K562 (cell line): ENCODE measurements around the gene EEF1AKMT4. TPM values are rescaled to one million over a fixed set of nuclear protein-coding genes. Genes with fewer than 3 reads are reported as not detected.

Experiments used
- GTF3C2 ChIP-seq: IDR thresholded peaks from 3 replicates; pipeline ENCODE4 v1.6.1; 2011; ENCODE audit warnings: borderline replicate concordance, mild to moderate bottlenecking, moderate library complexity; ENCODE audit not compliant: insufficient read length; ENCODE audit errors: extremely low read depth
- HMGXB4 ChIP-seq: sonication (generic); formaldehyde crosslinking; IDR thresholded peaks from 2 replicates; pipeline ENCODE4 v1.8.1; 2023; ENCODE audit warnings: mild to moderate bottlenecking, missing genetic modification reagents
- KLF10 ChIP-seq: fragments of 250-450 bp; sonication (Bioruptor Pico); IDR thresholded peaks from 2 replicates; pipeline ENCODE4 v1.6.1; 2021; ENCODE audit warnings: matching md5 sums
- NEUROD1 ChIP-seq: fragments of 150-350 bp; IDR thresholded peaks from 2 replicates; pipeline ENCODE4 v1.6.1; 2014; ENCODE audit warnings: borderline replicate concordance, low read length, low read depth; ENCODE audit not compliant: partially characterized antibody
- REST ChIP-seq, 2 experiments: fragments of 450-650 bp; formaldehyde crosslinking in 1 of 2; IDR thresholded peaks; 2 replicates each; pipeline versions ENCODE4 v1.4.0 to v1.6.1; 2014 to 2020; ENCODE audit warnings: mild to moderate bottlenecking in 2 of 2, borderline replicate concordance in 1 of 2, low read depth in 1 of 2
- ZBTB12 ChIP-seq: fragments of 250-450 bp; sonication (Bioruptor Pico); IDR thresholded peaks from 2 replicates; pipeline ENCODE4 v1.4.0; 2020
- ZBTB9 ChIP-seq: fragments of 450-650 bp; formaldehyde crosslinking; IDR thresholded peaks from 2 replicates; pipeline ENCODE4 v1.4.0; 2020; ENCODE audit warnings: mild to moderate bottlenecking, moderate library complexity
- ZNF311 ChIP-seq: fragments of 250-450 bp; sonication (Bioruptor Pico); IDR thresholded peaks from 2 replicates; pipeline ENCODE4 v1.4.0; 2020; ENCODE audit warnings: mild to moderate bottlenecking, moderate library complexity
- ZNF316 ChIP-seq: fragments of 450-650 bp; IDR thresholded peaks from 2 replicates; pipeline ENCODE4 v1.6.1; 2016
- polyA plus RNA-seq, 8 experiments: library from polyadenylated mRNA; depleted of rRNA in 4 of 8; stranded (reverse) in 5 of 8; unstranded in 3 of 8; fragments of >200 nt; fragmentation: Nextera tagmentation in 2 of 8; fragmentation: Illumina TruSeq in 1 of 8; extraction: Ambion mirVana in 2 of 8; extraction: Trizol in 1 of 8; gene quantifications; 2 replicates each; pipeline versions ENCODE4 v1.2.1 to v1.2.3, GENCODE V29; 2011 to 2014; ENCODE audit warnings: inconsistent platforms in 1 of 8, missing spikeins in 1 of 8
- total RNA-seq, 7 experiments: library from RNA; depleted of rRNA in 6 of 7; stranded (reverse); fragments of >200 nt in 6 of 7; fragmentation: Illumina TruSeq in 2 of 7; extraction: Trizol in 2 of 7; gene quantifications; 2 replicates each; pipeline versions ENCODE4 v1.2.1 to v1.2.3, GENCODE V29; 2011 to 2021; ENCODE audit warnings: low replicate concordance in 1 of 7

Gene EEF1AKMT4
- total and polyA plus RNA-seq, 9 of the 15 experiments (the other 6 are each of a cell fraction or from before 2014, with no cell fraction given), result 10.3 to 49.4 (median 18.9) TPM

- no peak for TF ChIP-seq ZBTB12
- TF ChIP-seq ZBTB9 (CRISPR knock-in tag), result peak; percentile 86; the same call in 1 of the 2 replicates
- no peak for TF ChIP-seq REST (IDR thresholded peaks at IDR 0.05; ENCODE audit: borderline replicate concordance)
- 0 out of 2 replicates have a peak, but pooled peaks have one; percentile 43 for TF ChIP-seq REST (CRISPR knock-in tag; IDR thresholded peaks at IDR 0.05; ENCODE audit: low read depth)
- TF ChIP-seq ZNF311 (CRISPR knock-in tag), result 0 out of 2 replicates have a peak, but pooled peaks have one; percentile 31
- TF ChIP-seq NEUROD1, result peak; percentile 89
- no peak for TF ChIP-seq ZNF316
- TF ChIP-seq KLF10, result no peak
- TF ChIP-seq GTF3C2, result no peak
- TF ChIP-seq HMGXB4 (CRISPR knock-in tag), result peak; percentile 61; the same call in 1 of the 2 replicates
These were observed 739 bp upstream of the EEF1AKMT4 start, which contains the start of gene ALG3 (continued) for GRCh38 chr3:184248454-184249411.
